Memory B cell (primary cell): ENCODE results near the gene GPANK1.

Source experiments
- ATAC-seq: fragments of 150-1000 bp; cut with Tn5 transposase; 2 replicates; pipeline ENCODE4 v1.10.0; 2021; ENCODE audit warnings: low read depth, mild to moderate bottlenecking, moderate library complexity
- DNase-seq, 2 donors: peaks; one replicate each; pipeline ENCODE4 v3.0.0; 2022; ENCODE audit warnings: low spot score in 2 of 2
- H3K27ac Mint-ChIP-seq: one replicate; pipeline ENCODE4 v1.8.0; 2022; ENCODE audit warnings: mild to moderate bottlenecking, moderate library complexity, mixed read lengths
- H3K27me3 Mint-ChIP-seq: one replicate; pipeline ENCODE4 v1.8.0; 2022; ENCODE audit warnings: mixed read lengths
- H3K36me3 Mint-ChIP-seq: one replicate; pipeline ENCODE4 v1.8.0; 2022; ENCODE audit warnings: mild to moderate bottlenecking, mixed read lengths
- H3K4me1 Mint-ChIP-seq: one replicate; pipeline ENCODE4 v1.8.0; 2022; ENCODE audit warnings: mixed read lengths
- H3K4me3 Mint-ChIP-seq: one replicate; pipeline ENCODE4 v1.8.0; 2022; ENCODE audit warnings: mild to moderate bottlenecking, moderate library complexity, mixed read lengths
- H3K9me3 Mint-ChIP-seq: one replicate; pipeline ENCODE4 v1.8.0; 2022; ENCODE audit warnings: mixed read lengths

Gene GPANK1

GRCh38 chr6:31662124-31662723 is 2.6 kb downstream of the GPANK1 start:
- Mint-ChIP-seq H3K27ac (no peak overlapping the region), H3K4me1 (peaks cover 67% of the 10 kb centered on the region), H3K27me3 (no peaks in the 10 kb centered on the region), H3K36me3 (peaks cover 14% of the 10 kb centered on the region), H3K9me3 (no peaks in the 10 kb centered on the region), H3K4me3 (peak overlapping the region; percentile 52)
- DNase-seq = no peak
- ATAC-seq = no peak

- Mint-ChIP-seq H3K36me3 (peaks cover 17% of the 10 kb centered on the region), H3K27ac (peak overlapping the region; percentile 87), H3K4me3 (peak overlapping the region; percentile 94), H3K27me3 (no peaks in the 10 kb centered on the region), H3K4me1 (peaks cover 66% of the 10 kb centered on the region), H3K9me3 (no peaks in the 10 kb centered on the region)
- DNase-seq (no peak), ATAC-seq (no peak)
Measured at GRCh38 chr6:31661262-31662123, 3.3 kb downstream of the GPANK1 start.

GRCh38 chr6:31660381-31661261 is 4.2 kb downstream of the GPANK1 start, which contains the start of gene C6orf47:
Gene C6orf47 (minus strand): TSS chr6:31660778. CDS start chr6:31659947, 831 bp downstream.
- Mint-ChIP-seq H3K4me1 (peaks cover 69% of the 10 kb centered on the region), H3K27ac (peak within 1 kb of the TSS; percentile 87), H3K27me3 (no peaks in the 10 kb centered on the region), H3K9me3 (no peaks in the 10 kb centered on the region), H3K4me3 (peak within 1 kb of the TSS; percentile 94), H3K36me3 (peaks cover 21% of the 10 kb centered on the region)
- DNase-seq (peak; percentile 43 to 69), ATAC-seq (peak; percentile 59)

GRCh38 chr6:31659649-31660380 is 5.0 kb downstream of the GPANK1 start:
- ATAC-seq (peak; percentile 62), DNase-seq (no peak)
- peaks cover 69% of the 10 kb centered on the region for H3K4me1 Mint-ChIP-seq

GRCh38 chr6:31658983-31659648 is 5.7 kb downstream of the GPANK1 start:
- Mint-ChIP-seq H3K27ac (peak overlapping the region; percentile 87), H3K9me3 (no peaks in the 10 kb centered on the region), H3K36me3 (peaks cover 20% of the 10 kb centered on the region), H3K4me1 (peaks cover 62% of the 10 kb centered on the region), H3K27me3 (no peaks in the 10 kb centered on the region), H3K4me3 (peak overlapping the region; percentile 94)
- DNase-seq (no peak), ATAC-seq (no peak)

More at GRCh38 chr6:31659649-31660380, 5.0 kb downstream of the GPANK1 start:
- H3K36me3 Mint-ChIP-seq = peaks cover 23% of the 10 kb centered on the region
- H3K27ac Mint-ChIP-seq = peak overlapping the region; percentile 87
- H3K9me3 Mint-ChIP-seq = no peaks in the 10 kb centered on the region
- H3K4me3 Mint-ChIP-seq = peak overlapping the region; percentile 94
- H3K27me3 Mint-ChIP-seq = no peaks in the 10 kb centered on the region

GRCh38 chr6:31658158-31658688 is 6.6 kb downstream of the GPANK1 start:
- no peak overlapping the region for H3K27ac Mint-ChIP-seq
- no peaks in the 10 kb centered on the region for H3K27me3 Mint-ChIP-seq
- no peak for ATAC-seq
- no peak for DNase-seq
- peaks cover 53% of the 10 kb centered on the region for H3K4me1 Mint-ChIP-seq
- no peaks in the 10 kb centered on the region for H3K9me3 Mint-ChIP-seq
- H3K36me3 Mint-ChIP-seq = peaks cover 18% of the 10 kb centered on the region
- H3K4me3 Mint-ChIP-seq = peak overlapping the region; percentile 4

- DNase-seq = no peak
Measured at GRCh38 chr6:31657406-31658157, 7.2 kb downstream of the GPANK1 start.

GRCh38 chr6:31655349-31656237 is 9.2 kb downstream of the GPANK1 start, which contains the start of gene APOM:
Gene APOM (plus strand): TSS chr6:31655894. CDS start chr6:31655967, 73 bp downstream.
- Mint-ChIP-seq H3K36me3 (peaks cover 17% of the 10 kb centered on the region), H3K9me3 (no peaks in the 10 kb centered on the region), H3K27ac (peak within 1 kb of the TSS; percentile 39), H3K4me1 (peaks cover 53% of the 10 kb centered on the region), H3K4me3 (no peak within 1 kb of the TSS), H3K27me3 (no peaks in the 10 kb centered on the region)
- no peak for ATAC-seq
- DNase-seq = no peak

More at GRCh38 chr6:31657406-31658157, 7.2 kb downstream of the GPANK1 start:
- no peak for ATAC-seq
- Mint-ChIP-seq H3K36me3 (peaks cover 17% of the 10 kb centered on the region), H3K27ac (no peak overlapping the region), H3K4me3 (no peak overlapping the region), H3K4me1 (peaks cover 54% of the 10 kb centered on the region), H3K9me3 (no peaks in the 10 kb centered on the region), H3K27me3 (no peaks in the 10 kb centered on the region)

GRCh38 chr6:31654574-31655348 is 10.0 kb downstream of the GPANK1 start:
- Mint-ChIP-seq H3K27me3 (no peaks in the 10 kb centered on the region), H3K36me3 (peaks cover 19% of the 10 kb centered on the region), H3K27ac (no peak overlapping the region), H3K9me3 (no peaks in the 10 kb centered on the region), H3K4me1 (peaks cover 47% of the 10 kb centered on the region), H3K4me3 (no peak overlapping the region)
- no peak for ATAC-seq
- no peak for DNase-seq

GRCh38 chr6:31652925-31653724 is 11.7 kb downstream of the GPANK1 start:
- ATAC-seq = peak; percentile 67
- H3K4me1 Mint-ChIP-seq = peaks cover 35% of the 10 kb centered on the region
- peaks cover 26% of the 10 kb centered on the region for H3K36me3 Mint-ChIP-seq
- no peaks in the 10 kb centered on the region for H3K27me3 Mint-ChIP-seq
- peak overlapping the region; percentile 88 for H3K4me3 Mint-ChIP-seq
- no peaks in the 10 kb centered on the region for H3K9me3 Mint-ChIP-seq
- DNase-seq = no peak
- H3K27ac Mint-ChIP-seq = peak overlapping the region; percentile 99
